NCI-H1417 (cell line): ENCODE measurements around the gene SATB2.
A peak's percentile ranks its signal among the peaks of the same experiment; 100 is the strongest.

Source experiments
- DNase-seq, 3 experiments: peaks; one replicate each; lab custom pipeline; 2025; lab: John Stamatoyannopoulos, UW

The SATB2 gene

GRCh38 chr2:199257261-199258224, 200.2 kb downstream of the SATB2 start:
- DNase-seq, result peak in 1 of 3 experiments; percentile 9

GRCh38 chr2:199230091-199230490, 227.6 kb downstream of the SATB2 start:
- DNase-seq, result no peak

- DNase-seq, result no peak
These were observed 228.6 kb downstream of the SATB2 start for GRCh38 chr2:199228887-199229819.

GRCh38 chr2:199223791-199224190, 233.9 kb downstream of the SATB2 start:
- no peak for DNase-seq

- DNase-seq, result no peak
These were observed 236.8 kb downstream of the SATB2 start for GRCh38 chr2:199220920-199221319.

GRCh38 chr2:199219551-199219950, 238.2 kb downstream of the SATB2 start:
- DNase-seq, result peak in 1 of 3 experiments; percentile 10
